ENCODE measurements around the gene KPNA1.

DNA sequence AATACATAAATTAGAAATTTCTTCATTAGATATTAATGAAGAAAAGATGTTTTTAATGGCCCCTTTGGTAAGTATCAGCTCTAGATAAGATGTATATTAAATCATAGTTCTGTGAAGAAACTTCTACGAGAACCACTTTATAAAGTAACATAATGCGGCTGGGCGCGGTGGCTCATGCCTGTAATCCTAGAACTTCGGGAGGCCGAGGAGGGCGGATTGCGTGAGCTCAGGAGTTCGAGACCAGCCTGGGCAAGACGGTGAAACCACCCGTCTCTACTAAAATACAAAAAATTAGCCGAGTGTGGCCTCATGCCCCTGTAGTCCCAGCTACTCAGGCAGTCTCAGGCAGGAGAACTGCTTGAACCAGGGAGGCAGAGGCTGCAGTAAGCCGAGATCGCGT, 2.5 kb downstream of the KPNA1 start:
- TF ChIP-seq CTCF (IDR thresholded peaks at IDR 0.05) (no peak), POLR2A (IDR thresholded peaks at IDR 0.05) (no peak)

Measured in esophagus squamous epithelium (tissue), 4 donors.